ENCODE results near the gene CISH. TPM values are rescaled to one million over a fixed set of nuclear protein-coding genes. Genes with fewer than 3 reads are reported as not detected.

Gene CISH
- total and polyA plus RNA-seq, 4 donors: 4.7 to 32.5 (median 24.3) TPM

DNA sequence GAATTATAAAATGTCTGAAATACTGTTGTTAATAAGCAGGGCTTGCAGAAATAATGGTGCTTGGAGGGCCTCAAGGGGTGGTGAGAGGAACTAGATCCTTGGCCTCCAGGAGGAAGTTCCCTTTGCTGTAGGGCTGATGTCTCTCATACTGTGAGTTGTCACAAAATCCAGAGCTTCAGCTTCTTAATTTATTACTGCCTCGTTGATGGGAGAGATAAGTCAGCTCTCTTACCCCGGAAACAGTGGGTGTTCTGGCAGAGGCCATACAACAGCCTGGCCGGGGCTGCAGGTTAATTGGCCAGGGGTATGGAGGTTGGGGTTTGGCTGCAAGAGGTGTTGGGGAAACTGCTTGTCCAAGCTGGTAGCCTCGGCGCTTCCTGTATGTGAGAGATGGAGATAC, 20.9 kb upstream of the CISH start (continued):
- TF ChIP-seq RAD21 (IDR thresholded peaks at IDR 0.05) (no peak), GABPA (IDR thresholded peaks at IDR 0.05 in 1 of 2, conservative IDR thresholded peaks at IDR 0.05 in 1 of 2) (no peak), HNF4G (IDR thresholded peaks at IDR 0.05) (no peak)
- TF ChIP-seq, protein P1, sequence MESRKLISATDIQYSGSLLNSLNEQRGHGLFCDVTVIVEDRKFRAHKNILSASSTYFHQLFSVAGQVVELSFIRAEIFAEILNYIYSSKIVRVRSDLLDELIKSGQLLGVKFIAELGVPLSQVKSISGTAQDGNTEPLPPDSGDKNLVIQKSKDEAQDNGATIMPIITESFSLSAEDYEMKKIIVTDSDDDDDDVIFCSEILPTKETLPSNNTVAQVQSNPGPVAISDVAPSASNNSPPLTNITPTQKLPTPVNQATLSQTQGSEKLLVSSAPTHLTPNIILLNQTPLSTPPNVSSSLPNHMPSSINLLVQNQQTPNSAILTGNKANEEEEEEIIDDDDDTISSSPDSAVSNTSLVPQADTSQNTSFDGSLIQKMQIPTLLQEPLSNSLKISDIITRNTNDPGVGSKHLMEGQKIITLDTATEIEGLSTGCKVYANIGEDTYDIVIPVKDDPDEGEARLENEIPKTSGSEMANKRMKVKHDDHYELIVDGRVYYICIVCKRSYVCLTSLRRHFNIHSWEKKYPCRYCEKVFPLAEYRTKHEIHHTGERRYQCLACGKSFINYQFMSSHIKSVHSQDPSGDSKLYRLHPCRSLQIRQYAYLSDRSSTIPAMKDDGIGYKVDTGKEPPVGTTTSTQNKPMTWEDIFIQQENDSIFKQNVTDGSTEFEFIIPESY (IDR thresholded peaks at IDR 0.05): no peak

DNA sequence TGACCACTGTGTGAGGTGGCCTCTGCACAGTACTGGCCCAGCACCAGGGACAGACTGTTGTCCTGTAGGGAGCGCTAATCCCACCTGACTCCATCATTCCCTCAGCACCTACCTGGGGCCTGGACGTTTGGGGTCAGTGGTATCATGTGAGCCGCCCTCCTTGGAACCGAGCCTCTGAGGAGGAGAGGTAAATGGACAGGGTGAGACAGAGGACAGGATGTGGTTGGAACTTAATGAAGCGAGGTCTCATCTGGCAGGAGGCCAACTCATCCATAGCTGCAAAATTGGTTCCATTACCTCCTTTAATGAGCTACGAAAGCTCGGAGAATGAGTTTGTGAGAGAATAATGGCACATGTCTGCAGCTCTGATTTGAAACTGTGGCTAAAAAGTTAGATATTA, 19.3 kb upstream of the CISH start:
- TF ChIP-seq HNF4A (conservative IDR thresholded peaks at IDR 0.05) (no peak), HNF4G (IDR thresholded peaks at IDR 0.05) (no peak), GABPA (IDR thresholded peaks at IDR 0.05 in 1 of 2, conservative IDR thresholded peaks at IDR 0.05 in 1 of 2) (no peak), TAF1 (conservative IDR thresholded peaks at IDR 0.05) (no peak), SP1 (IDR thresholded peaks at IDR 0.05) (no peak)
- TF ChIP-seq, protein P2, sequence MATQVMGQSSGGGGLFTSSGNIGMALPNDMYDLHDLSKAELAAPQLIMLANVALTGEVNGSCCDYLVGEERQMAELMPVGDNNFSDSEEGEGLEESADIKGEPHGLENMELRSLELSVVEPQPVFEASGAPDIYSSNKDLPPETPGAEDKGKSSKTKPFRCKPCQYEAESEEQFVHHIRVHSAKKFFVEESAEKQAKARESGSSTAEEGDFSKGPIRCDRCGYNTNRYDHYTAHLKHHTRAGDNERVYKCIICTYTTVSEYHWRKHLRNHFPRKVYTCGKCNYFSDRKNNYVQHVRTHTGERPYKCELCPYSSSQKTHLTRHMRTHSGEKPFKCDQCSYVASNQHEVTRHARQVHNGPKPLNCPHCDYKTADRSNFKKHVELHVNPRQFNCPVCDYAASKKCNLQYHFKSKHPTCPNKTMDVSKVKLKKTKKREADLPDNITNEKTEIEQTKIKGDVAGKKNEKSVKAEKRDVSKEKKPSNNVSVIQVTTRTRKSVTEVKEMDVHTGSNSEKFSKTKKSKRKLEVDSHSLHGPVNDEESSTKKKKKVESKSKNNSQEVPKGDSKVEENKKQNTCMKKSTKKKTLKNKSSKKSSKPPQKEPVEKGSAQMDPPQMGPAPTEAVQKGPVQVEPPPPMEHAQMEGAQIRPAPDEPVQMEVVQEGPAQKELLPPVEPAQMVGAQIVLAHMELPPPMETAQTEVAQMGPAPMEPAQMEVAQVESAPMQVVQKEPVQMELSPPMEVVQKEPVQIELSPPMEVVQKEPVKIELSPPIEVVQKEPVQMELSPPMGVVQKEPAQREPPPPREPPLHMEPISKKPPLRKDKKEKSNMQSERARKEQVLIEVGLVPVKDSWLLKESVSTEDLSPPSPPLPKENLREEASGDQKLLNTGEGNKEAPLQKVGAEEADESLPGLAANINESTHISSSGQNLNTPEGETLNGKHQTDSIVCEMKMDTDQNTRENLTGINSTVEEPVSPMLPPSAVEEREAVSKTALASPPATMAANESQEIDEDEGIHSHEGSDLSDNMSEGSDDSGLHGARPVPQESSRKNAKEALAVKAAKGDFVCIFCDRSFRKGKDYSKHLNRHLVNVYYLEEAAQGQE (IDR thresholded peaks at IDR 0.05): no peak
- TF ChIP-seq, protein P3, sequence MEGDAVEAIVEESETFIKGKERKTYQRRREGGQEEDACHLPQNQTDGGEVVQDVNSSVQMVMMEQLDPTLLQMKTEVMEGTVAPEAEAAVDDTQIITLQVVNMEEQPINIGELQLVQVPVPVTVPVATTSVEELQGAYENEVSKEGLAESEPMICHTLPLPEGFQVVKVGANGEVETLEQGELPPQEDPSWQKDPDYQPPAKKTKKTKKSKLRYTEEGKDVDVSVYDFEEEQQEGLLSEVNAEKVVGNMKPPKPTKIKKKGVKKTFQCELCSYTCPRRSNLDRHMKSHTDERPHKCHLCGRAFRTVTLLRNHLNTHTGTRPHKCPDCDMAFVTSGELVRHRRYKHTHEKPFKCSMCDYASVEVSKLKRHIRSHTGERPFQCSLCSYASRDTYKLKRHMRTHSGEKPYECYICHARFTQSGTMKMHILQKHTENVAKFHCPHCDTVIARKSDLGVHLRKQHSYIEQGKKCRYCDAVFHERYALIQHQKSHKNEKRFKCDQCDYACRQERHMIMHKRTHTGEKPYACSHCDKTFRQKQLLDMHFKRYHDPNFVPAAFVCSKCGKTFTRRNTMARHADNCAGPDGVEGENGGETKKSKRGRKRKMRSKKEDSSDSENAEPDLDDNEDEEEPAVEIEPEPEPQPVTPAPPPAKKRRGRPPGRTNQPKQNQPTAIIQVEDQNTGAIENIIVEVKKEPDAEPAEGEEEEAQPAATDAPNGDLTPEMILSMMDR (IDR thresholded peaks at IDR 0.05; ENCODE audit: low read depth, low read length, missing input control): no peak
- TF ChIP-seq, protein P4, sequence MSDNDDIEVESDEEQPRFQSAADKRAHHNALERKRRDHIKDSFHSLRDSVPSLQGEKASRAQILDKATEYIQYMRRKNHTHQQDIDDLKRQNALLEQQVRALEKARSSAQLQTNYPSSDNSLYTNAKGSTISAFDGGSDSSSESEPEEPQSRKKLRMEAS (IDR thresholded peaks at IDR 0.05): no peak
- Histone ChIP-seq H3K4me1 (ENCODE audit: control insufficient read depth in 4 of 4, insufficient read depth in 4 of 4, low read length in 3 of 4) (no peaks in the 10 kb centered on the region), H3K4me3 (ENCODE audit: low read depth in 1 of 3, low read length in 3 of 3) (no peak overlapping the region), H3K9me3 (ENCODE audit: control insufficient read depth in 4 of 4, low read length in 3 of 4) (no peaks in the 10 kb centered on the region), H3K36me3 (ENCODE audit: control insufficient read depth in 4 of 4, insufficient read depth in 3 of 4, low read depth in 1 of 4, low read length in 3 of 4) (peaks cover 0 to 3% (median 0%) of the 10 kb centered on the region in 4 donors), H3K9ac (ENCODE audit: low read depth in 1 of 2, low read length in 2 of 2) (no peak overlapping the region), H3K27me3 (ENCODE audit: control insufficient read depth in 4 of 4, insufficient read depth in 4 of 4, low read length in 3 of 4) (no peaks in the 10 kb centered on the region), H3K27ac (ENCODE audit: low read depth in 1 of 2, low read length in 2 of 2) (no peak overlapping the region)
- no peak for DNase-seq (ENCODE audit: low spot score)
- WGBS: 88% methylated on average over 7 of the region's 7 CpGs

DNA sequence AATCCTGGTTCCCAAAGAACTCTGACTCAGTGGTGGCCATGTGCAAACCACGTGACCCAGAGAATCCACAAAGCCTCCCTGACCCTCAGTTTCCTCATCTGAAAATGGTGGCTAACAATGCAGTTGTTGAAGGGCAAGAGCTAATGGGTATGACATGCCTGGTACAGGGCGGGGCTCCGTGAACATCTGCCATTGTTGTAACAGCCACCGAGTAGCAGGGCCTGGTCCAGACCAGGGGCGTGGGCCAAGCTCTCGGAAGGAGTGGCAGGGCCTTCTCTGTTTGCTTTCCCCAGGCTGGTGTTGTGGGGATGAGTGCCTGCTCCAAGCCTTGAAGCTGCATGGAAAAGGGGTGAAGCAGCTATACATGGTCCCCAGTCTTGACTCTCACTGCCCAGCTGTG, 18.8 kb upstream of the CISH start:
- no peaks in the 10 kb centered on the region for H3K27me3 ChIP-seq (ENCODE audit: control insufficient read depth in 4 of 4, insufficient read depth in 4 of 4, low read length in 3 of 4)
- H3K4me3 ChIP-seq (ENCODE audit: low read depth in 1 of 3, low read length in 3 of 3): no peak overlapping the region
- no peak overlapping the region for H3K27ac ChIP-seq (ENCODE audit: low read depth in 1 of 2, low read length in 2 of 2)
- no peaks in the 10 kb centered on the region for H3K4me1 ChIP-seq (ENCODE audit: control insufficient read depth in 4 of 4, insufficient read depth in 4 of 4, low read length in 3 of 4)
- H3K36me3 ChIP-seq (ENCODE audit: control insufficient read depth in 4 of 4, insufficient read depth in 3 of 4, low read depth in 1 of 4, low read length in 3 of 4): peaks cover 0 to 3% (median 0%) of the 10 kb centered on the region in 4 donors
- H3K9me3 ChIP-seq (ENCODE audit: control insufficient read depth in 4 of 4, low read length in 3 of 4): no peaks in the 10 kb centered on the region
- no peak for DNase-seq (ENCODE audit: low spot score)
- H3K9ac ChIP-seq (ENCODE audit: low read depth in 1 of 2, low read length in 2 of 2): no peak overlapping the region
- WGBS: 87% methylated on average over 6 of the region's 6 CpGs
- TF ChIP-seq, protein P2 (IDR thresholded peaks at IDR 0.05): no peak
- no peak for TF ChIP-seq TAF1 (conservative IDR thresholded peaks at IDR 0.05)
- no peak for TF ChIP-seq RAD21 (IDR thresholded peaks at IDR 0.05)
- TF ChIP-seq NR2F2 (IDR thresholded peaks at IDR 0.05): no peak
- TF ChIP-seq, protein P3 (IDR thresholded peaks at IDR 0.05; ENCODE audit: low read depth, low read length, missing input control): no peak
- TF ChIP-seq, protein P4 (IDR thresholded peaks at IDR 0.05): no peak
- TF ChIP-seq RXRA (IDR thresholded peaks at IDR 0.05): no peak
- no peak for TF ChIP-seq JUND (IDR thresholded peaks at IDR 0.05)
- TF ChIP-seq FOXA1 (IDR thresholded peaks at IDR 0.05): no peak
- no peak for TF ChIP-seq GABPA (IDR thresholded peaks at IDR 0.05 in 1 of 2, conservative IDR thresholded peaks at IDR 0.05 in 1 of 2)
- no peak for TF ChIP-seq YY1 (IDR thresholded peaks at IDR 0.05)
- TF ChIP-seq SP1 (IDR thresholded peaks at IDR 0.05): no peak
- no peak for TF ChIP-seq HNF4A (conservative IDR thresholded peaks at IDR 0.05)

Data from liver (tissue), 9 donors.